D341Med (cell line): Measurements from ENCODE around the gene UACA.
A peak's percentile ranks its signal among the peaks of the same experiment; 100 is the strongest.

Source experiments
- DNase-seq: peaks from one replicate; pipeline ENCODE4 v3.0.0; 2012; ENCODE audit warnings: low spot score

Gene UACA

GRCh38 chr15:70788114-70789049 is 25.0 kb upstream of the UACA start:
- DNase-seq = no peak

GRCh38 chr15:70786996-70787395 is 23.6 kb upstream of the UACA start:
- DNase-seq = no peak

DNA sequence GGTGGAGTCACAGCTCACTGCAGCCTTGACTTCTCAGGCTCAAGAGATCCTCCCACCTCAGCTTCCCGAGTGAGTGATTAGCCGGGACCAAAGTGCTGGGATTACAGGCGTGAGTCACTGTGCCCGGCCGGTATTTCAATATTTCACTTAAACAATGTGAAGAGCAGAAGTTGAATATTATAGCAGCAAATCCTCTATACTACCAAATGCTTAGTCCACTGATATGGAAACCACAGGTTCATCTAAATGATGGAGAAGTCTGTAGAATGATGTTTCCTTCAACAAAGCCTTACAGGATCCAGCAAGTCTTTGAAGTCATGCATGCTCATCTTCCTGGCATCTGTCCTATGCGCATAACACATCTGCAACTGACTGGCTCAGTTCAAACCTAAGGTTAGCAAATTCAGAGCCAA is 20.3 kb upstream of the UACA start:
- DNase-seq = no peak

GRCh38 chr15:70783041-70783440 is 19.7 kb upstream of the UACA start:
- no peak for DNase-seq

GRCh38 chr15:70781236-70781635 is 17.9 kb upstream of the UACA start:
- DNase-seq = no peak

GRCh38 chr15:70778258-70779076 is 15.1 kb upstream of the UACA start:
- DNase-seq = no peak

DNA sequence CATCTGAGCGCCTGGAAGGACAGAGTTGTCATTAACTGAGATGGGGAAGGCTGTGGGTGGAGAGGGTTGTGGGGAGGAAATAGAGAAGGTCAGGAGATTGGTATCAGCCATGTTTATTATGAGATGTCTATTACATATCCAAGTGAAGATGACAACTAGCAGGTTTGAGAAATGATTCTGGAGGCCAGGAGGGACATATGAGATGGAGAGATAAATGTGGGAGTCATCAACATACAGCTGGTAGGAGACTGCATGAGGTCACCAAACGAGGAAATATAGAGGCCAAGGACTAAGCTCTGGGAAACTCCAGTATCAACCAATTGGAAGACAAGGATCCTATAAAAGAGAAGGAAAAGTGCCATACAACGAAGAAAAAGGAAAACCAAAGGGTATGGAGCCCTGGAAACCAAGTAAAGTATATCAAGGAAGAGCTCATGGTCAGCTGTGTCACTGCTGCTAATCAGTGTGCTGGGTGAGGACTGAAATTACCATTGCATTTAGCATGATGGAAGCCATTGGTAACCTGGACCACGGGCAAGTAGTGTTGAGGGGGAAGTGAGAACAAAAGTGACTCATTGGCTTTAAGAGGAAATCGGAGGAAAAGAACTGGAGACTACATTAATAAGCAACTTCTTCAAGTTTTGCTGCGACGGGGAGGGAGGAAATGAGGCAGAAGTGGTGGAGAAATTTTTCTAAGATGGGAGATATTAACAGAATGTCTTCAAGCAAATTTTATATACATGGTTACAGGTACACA is 14.0 kb upstream of the UACA start:
- no peak for DNase-seq

DNA sequence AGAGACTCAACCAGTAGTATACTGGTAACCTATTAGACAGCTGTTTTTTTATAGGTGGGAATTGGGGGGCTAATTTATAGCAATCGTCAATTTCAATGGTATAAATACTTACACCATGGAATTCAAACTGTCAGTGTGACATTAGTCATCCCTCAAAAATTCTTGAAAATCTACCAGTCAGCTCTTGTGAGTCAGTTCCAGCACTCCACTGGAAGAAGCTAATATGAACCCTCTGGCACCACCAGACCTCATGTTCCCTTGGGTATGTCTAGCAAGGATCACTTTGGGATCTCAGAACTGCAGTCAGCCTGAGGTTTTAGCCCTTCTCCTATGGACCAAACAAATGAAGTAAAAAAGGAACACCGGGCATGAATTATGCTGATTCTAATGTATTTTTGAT is 11.8 kb upstream of the UACA start:
- no peak for DNase-seq

- DNase-seq = no peak
Measured at GRCh38 chr15:70772402-70772801, 9.0 kb upstream of the UACA start.

GRCh38 chr15:70770863-70771262 is 7.5 kb upstream of the UACA start:
- DNase-seq = no peak

- no peak for DNase-seq
Measured at GRCh38 chr15:70768257-70768883, 5.0 kb upstream of the UACA start.

GRCh38 chr15:70767667-70768066 is 4.3 kb upstream of the UACA start:
- DNase-seq = no peak

- DNase-seq = no peak
Measured at GRCh38 chr15:70766597-70766996, 3.2 kb upstream of the UACA start.

- no peak for DNase-seq
Measured at GRCh38 chr15:70765504-70766281, 2.3 kb upstream of the UACA start.

DNA sequence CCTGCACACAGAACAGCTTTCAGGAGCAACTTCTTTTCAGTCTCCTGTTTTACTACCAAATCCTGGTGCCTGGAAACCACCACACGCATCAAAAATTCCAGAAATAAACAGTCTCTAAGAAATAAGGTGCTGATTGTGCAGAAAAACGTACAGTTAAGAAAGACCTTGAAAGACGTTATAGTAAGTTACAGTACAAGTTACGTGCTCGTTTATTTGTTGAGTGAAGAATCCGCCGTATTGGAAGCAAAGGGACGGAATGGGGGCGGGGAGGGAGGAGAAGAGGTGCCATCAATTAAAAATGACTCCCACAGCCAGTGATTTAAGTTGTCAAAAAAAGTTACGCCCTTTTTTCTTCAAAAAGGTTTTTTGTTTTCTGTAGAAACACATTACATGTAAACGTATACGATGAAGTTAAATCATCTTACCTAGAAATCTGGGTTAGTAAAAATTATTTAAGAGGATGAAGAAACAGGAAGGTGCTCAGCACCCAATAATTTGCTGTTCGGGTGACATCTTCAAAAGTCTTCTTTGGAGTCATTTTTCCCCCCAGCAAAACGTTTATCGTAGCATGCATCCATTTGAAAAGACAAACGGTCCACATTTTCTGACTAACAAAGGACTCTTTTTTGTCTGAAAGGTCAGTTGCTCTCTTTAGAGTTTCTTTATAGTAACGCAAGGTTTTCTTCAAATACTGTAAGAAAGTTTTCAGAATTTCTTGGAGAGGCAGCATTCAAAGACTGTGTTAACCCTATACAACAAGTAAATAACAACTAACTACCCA is 782 bp upstream of the UACA start:
- no peak for DNase-seq

GRCh38 chr15:70762469-70763119 is 764 bp downstream of the UACA start:
- peak; percentile 54 for DNase-seq

- no peak for DNase-seq
Measured at GRCh38 chr15:70761931-70762468, 1.4 kb downstream of the UACA start.

- DNase-seq = no peak
Measured at GRCh38 chr15:70761046-70761445, 2.3 kb downstream of the UACA start.

- no peak for DNase-seq
Measured at GRCh38 chr15:70758790-70759462, 4.4 kb downstream of the UACA start.
